SH-SY5Y (cell line): ENCODE data around the gene STK40.

ENCODE experiments used
- GATA2 ChIP-seq: IDR thresholded peaks from 2 replicates; pipeline ENCODE4 v1.6.1; 2011; ENCODE audit warnings: mild to moderate bottlenecking, low read depth, low read length
- GATA3 ChIP-seq: IDR thresholded peaks from 2 replicates; pipeline ENCODE4 v1.6.1; 2011; ENCODE audit warnings: low read depth, mild to moderate bottlenecking, low read length, moderate library complexity

DNA sequence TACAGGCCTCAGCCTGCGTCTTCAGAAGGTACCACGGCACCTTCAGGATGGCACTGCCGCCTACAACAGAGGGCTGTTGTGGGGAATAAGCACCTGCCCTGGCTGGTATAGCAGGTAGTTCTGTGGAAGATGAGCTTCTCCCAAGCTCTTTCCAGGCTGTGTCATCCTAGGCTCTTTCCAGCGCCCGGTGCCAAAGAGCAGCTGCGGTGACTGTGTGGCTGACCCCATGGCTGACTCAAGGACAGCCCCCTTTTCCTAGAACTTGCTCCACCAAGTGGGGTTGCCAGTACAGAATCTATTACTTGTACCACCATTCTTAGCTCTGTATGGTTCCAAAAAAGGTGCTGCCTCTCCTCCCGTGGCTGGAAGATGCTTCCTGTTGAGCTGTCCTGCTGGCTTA, 40.4 kb downstream of the STK40 start:
- TF ChIP-seq GATA3, result no peak
- no peak for TF ChIP-seq GATA2
